Colon (tissue), 2 donors: Measurements from ENCODE around the gene TRDMT1.

ENCODE experiments used
- FAIRE-seq: peaks from 2 replicates; lab custom pipeline; 2012; peaks lifted over from hg19 to GRCh38; lab: Jason Lieb, UNC
- donor health status: control.
- donor health status: control.

The TRDMT1 gene, protein sequence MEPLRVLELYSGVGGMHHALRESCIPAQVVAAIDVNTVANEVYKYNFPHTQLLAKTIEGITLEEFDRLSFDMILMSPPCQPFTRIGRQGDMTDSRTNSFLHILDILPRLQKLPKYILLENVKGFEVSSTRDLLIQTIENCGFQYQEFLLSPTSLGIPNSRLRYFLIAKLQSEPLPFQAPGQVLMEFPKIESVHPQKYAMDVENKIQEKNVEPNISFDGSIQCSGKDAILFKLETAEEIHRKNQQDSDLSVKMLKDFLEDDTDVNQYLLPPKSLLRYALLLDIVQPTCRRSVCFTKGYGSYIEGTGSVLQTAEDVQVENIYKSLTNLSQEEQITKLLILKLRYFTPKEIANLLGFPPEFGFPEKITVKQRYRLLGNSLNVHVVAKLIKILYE

GRCh38 chr10:17200912-17201793 lies at the start of gene TRDMT1:
Gene TRDMT1 (minus strand): TSS chr10:17201672. CDS start chr10:17201634, 38 bp downstream.
- FAIRE-seq = no peak

- FAIRE-seq = no peak
Measured at GRCh38 chr10:17250736-17251135, 49.3 kb upstream of the TRDMT1 start.

DNA sequence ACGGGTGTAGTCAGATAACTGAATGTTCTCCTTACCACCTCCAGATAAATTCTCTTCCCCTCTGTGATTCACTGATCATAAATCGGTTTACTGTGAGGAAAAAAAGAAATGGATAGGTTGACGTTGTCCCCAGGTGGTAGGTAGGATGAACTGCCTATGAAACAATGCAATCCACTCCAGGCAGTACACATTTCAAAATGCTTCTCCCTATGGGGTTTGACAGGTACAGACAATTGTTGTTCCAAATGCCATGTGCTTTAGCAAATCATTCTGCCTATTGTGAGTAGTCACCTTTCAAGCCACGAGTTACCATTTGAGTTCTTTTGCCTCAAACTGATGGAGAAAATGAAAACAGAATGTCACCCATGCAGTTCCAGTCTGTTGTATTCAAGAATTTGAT lies 48.3 kb upstream of the TRDMT1 start:
- FAIRE-seq = no peak

GRCh38 chr10:17248964-17249363 lies 47.5 kb upstream of the TRDMT1 start:
- FAIRE-seq = no peak

DNA sequence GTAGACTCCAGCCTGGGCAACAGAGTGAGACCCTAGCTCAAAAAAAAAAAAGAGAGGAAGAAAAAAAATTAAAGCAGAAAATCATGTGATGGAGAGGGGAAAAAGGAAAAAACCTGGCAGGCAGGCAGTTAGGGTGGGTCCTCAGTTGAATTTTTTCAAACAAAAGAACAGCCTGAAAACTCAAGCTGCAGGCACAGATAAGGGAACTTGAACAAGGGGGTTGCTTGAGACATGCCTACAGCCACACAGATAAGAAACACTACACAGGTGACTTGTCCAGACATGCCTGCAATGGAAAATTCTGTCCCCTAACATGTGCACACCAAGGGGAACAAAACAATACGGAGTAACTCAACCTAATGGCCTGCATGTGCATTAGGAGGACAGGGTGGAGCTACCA lies 45.7 kb upstream of the TRDMT1 start:
- no peak for FAIRE-seq

DNA sequence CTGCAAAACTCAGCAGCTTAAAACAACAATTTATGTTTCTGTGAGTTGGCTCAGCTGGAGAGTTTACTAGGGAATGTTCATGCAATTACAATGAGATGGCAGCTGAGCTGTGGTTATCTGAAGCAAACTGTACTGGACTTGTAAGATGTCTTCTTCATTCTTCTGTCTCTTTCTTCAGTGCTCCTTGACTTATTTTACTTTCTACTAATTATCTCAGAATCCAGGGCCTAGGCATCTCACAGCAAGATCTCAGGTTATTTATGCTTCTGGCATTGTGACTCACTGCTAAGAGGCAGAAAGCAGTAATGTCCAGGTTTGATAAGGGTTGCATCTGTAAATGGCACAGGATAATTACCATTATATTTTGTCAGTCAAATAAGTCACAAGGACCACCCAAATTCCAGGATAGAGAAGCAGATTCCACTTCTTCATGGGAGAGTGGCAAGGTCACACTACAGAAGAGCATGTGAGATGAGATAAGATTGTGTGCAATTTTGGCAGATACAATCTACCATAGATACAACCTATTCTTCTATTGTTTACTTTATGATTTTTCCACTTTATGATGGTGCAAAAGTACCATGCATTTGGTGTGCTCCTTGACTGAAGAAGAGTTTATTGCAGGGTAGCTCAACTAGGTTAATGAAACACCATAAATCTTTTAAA lies 43.4 kb upstream of the TRDMT1 start:
- FAIRE-seq = no peak

DNA sequence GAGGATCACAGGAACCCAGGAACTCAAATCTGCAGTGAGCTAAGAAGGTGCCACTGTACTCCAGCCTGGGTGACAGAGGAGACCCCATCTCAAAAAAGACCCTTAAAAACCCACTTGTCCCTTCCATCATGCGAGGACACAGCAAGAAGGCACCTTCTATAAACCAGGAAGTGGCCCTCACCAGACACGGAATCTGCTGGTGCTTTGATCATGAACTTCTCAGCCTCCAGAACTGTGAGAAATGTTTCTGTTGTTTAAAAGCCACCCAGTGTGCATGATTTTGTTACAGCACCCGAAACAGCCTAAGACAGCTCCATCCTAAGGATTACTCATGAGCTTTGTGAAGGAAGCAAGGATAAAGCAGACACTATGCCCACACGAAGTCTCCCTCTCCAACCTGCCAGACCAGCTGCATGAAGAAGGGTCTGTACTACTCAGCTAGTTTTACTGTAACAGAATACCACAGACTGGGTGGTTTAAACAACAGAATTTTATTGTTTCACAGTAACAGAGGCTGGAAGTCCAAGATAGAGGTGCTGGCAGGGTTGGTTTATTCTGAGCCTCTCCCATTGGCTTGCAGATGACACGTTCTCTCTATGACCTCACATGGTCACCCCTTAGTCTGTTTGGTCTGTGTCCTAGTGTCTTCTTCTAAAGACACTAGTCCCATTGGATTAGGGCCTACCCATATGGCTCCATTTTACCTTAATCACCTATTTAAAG lies 40.3 kb upstream of the TRDMT1 start:
- FAIRE-seq = no peak

GRCh38 chr10:17240616-17241015 lies 39.1 kb upstream of the TRDMT1 start:
- no peak for FAIRE-seq

GRCh38 chr10:17240096-17240495 lies 38.6 kb upstream of the TRDMT1 start:
- FAIRE-seq = no peak

DNA sequence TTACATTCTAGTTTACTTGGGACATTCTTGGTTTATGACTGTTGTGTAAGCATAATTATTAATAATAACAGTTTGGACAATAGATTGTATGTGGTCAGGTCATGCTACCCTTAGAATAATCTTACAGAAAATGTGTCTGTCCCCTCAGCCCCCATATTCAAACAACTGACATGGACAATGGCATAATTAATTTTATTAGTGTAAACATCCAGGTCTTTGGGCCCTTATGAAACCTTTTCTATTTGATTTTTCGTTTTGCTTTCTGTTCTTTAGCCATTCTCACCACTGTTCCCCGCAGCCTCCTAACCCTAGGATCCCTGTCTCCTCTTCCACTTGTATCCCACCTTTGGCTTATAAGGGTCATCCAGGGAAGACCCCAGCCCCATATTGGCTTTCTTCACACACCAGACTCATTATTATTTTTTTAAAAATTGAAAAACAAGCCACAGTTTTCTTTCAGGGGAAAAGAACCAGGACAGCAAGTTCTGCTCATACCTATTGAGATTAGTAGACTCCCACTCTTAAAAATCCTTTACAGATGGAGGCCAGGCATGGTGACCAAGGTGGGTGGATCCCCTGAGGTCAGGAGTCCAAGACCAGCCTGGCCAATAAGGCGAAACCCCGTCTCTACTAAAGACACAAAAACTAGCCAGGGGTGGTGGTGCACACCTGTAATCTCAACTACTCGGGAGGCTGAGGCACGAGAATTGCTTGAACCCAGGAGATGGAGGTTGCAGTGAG lies 38.0 kb upstream of the TRDMT1 start:
- no peak for FAIRE-seq

GRCh38 chr10:17238445-17239291 lies 37.2 kb upstream of the TRDMT1 start:
- FAIRE-seq = no peak

DNA sequence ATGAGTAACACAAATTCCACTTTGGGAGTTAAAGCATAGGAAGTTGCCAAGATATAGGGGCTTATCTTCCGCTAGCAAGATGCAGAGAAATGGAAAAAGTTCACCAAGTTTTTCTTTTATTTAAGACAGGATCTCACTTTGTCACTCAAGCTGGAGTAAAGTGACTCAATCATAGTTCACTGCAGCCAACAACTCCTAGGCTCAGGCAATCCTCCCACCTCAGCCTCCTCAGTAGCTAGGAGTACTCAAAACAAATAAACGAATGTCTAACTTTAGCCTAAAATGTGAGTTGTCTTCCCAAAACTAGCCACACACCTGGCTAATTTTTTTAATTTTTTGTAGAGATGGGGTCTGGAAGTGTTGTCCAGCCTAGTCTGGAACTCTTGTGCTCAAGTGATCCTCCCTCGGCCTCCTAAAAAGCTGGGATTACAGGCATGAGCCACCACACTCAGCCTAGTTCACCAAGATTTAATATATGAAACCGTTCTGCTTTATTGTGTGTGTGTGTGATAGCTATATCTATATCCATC lies 36.5 kb upstream of the TRDMT1 start:
- FAIRE-seq = no peak

GRCh38 chr10:17237149-17237527 lies 35.7 kb upstream of the TRDMT1 start:
- FAIRE-seq = no peak

- no peak for FAIRE-seq
Measured at GRCh38 chr10:17236468-17237148, 35.1 kb upstream of the TRDMT1 start.

DNA sequence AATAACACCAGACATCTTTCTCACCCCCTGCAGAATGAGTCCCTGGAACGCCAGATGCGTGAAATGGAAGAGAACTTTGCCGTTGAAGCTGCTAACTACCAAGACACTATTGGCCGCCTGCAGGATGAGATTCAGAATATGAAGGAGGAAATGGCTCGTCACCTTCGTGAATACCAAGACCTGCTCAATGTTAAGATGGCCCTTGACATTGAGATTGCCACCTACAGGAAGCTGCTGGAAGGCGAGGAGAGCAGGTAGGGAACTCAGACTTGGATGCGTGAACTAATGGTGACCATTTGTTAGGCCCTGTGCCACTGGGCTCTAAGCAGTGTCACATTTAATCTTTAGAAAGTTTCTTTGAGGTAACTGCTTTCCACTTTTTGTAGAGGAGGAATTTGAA lies 33.7 kb upstream of the TRDMT1 start:
- no peak for FAIRE-seq

GRCh38 chr10:17234431-17234945 lies 33.0 kb upstream of the TRDMT1 start:
- no peak for FAIRE-seq

- FAIRE-seq = no peak
Measured at GRCh38 chr10:17233286-17233991, 32.0 kb upstream of the TRDMT1 start.

- no peak for FAIRE-seq
Measured at GRCh38 chr10:17232276-17232960, 30.9 kb upstream of the TRDMT1 start.
